Glomerular endothelial cell (primary cell): Measurements from ENCODE around the gene CDH1. TPM values are rescaled to one million over a fixed set of nuclear protein-coding genes. Genes with fewer than 3 reads are reported as not detected.

ENCODE experiments used
- DNase-seq: peaks from one replicate; pipeline ENCODE4 v3.0.0-alpha.2; 2011; ENCODE audit warnings: low read depth, low spot score; ENCODE audit errors: extremely low read depth
- total RNA-seq: library from RNA; depleted of rRNA; stranded (reverse); fragments of >200 nt; gene quantifications from 2 replicates; pipeline ENCODE4 v1.2.3, GENCODE V29; 2015

CDH1 gene
- total RNA-seq, 1 donor from 2014 or later, result not detected

GRCh38 chr16:68759062-68759461, 22.0 kb downstream of the CDH1 start:
- DNase-seq, result no peak

GRCh38 chr16:68760671-68761275, 23.7 kb downstream of the CDH1 start:
- no peak for DNase-seq

GRCh38 chr16:68762996-68763756, 26.1 kb downstream of the CDH1 start:
- DNase-seq, result no peak

GRCh38 chr16:68764862-68765261, 27.8 kb downstream of the CDH1 start:
- no peak for DNase-seq

- no peak for DNase-seq
These were observed 30.5 kb downstream of the CDH1 start for GRCh38 chr16:68767581-68767980.

- DNase-seq, result no peak
These were observed 31.1 kb downstream of the CDH1 start for GRCh38 chr16:68768175-68768574.

- no peak for DNase-seq
These were observed 31.7 kb downstream of the CDH1 start for GRCh38 chr16:68768771-68769170.

- no peak for DNase-seq
These were observed 33.6 kb downstream of the CDH1 start for GRCh38 chr16:68770671-68771070.

GRCh38 chr16:68772030-68772681, 35.1 kb downstream of the CDH1 start:
- DNase-seq, result no peak

GRCh38 chr16:68772871-68773270, 35.8 kb downstream of the CDH1 start:
- no peak for DNase-seq

- DNase-seq, result no peak
These were observed 38.0 kb downstream of the CDH1 start for GRCh38 chr16:68774982-68775634.

GRCh38 chr16:68776821-68777485, 39.9 kb downstream of the CDH1 start:
- DNase-seq, result no peak

- DNase-seq, result no peak
These were observed 41.6 kb downstream of the CDH1 start for GRCh38 chr16:68778551-68779231.

GRCh38 chr16:68779891-68780290, 42.8 kb downstream of the CDH1 start:
- DNase-seq, result no peak

- no peak for DNase-seq
These were observed 44.7 kb downstream of the CDH1 start for GRCh38 chr16:68781784-68782183.

GRCh38 chr16:68782198-68783174, 45.4 kb downstream of the CDH1 start:
- DNase-seq, result no peak

GRCh38 chr16:68784226-68784625, 47.1 kb downstream of the CDH1 start:
- DNase-seq, result no peak

GRCh38 chr16:68784721-68785120, 47.6 kb downstream of the CDH1 start:
- no peak for DNase-seq

- DNase-seq, result no peak
These were observed 48.6 kb downstream of the CDH1 start for GRCh38 chr16:68785715-68786114.
